Gastroesophageal sphincter (tissue), 4 donors: ENCODE measurements around the gene SPOCK3. TPM values are rescaled to one million over a fixed set of nuclear protein-coding genes. Genes with fewer than 3 reads are reported as not detected.
"Not testable (repeated sequence)": the region's sequence is repeated elsewhere in the genome, so short reads cannot be mapped to it uniquely, and the experiment has no call there.

ENCODE experiments used
- ATAC-seq: fragments of 150-250 bp; one replicate; pipeline ENCODE4 v1.9.1; 2016; ENCODE audit warnings: mild to moderate bottlenecking, moderate library complexity
- H3K27ac ChIP-seq, 4 donors: fragments of 200-600 bp; sonication (generic) in 3 of 4; 1 replicate in 3 of 4; 2 replicates in 1 of 4; pipeline ENCODE4 v1.5.1; 2016 to 2019
- H3K27me3 ChIP-seq: fragments of 200-600 bp; sonication (generic); one replicate; pipeline ENCODE4 v1.5.1; 2019
- H3K36me3 ChIP-seq, 2 donors: fragments of 200-600 bp; sonication (generic); one replicate each; pipeline ENCODE4 v1.5.1; 2019; ENCODE audit warnings: control low read depth in 1 of 2
- H3K4me1 ChIP-seq, 3 donors: fragments of 200-600 bp; sonication (generic); 1 replicate in 2 of 3; 2 replicates in 1 of 3; pipeline ENCODE4 v1.5.1; 2016 to 2019; ENCODE audit warnings: control low read depth in 2 of 3
- H3K4me3 ChIP-seq, 2 donors: fragments of 200-600 bp; sonication (generic); one replicate each; pipeline ENCODE4 v1.5.1; 2019; ENCODE audit warnings: mild to moderate bottlenecking in 1 of 2, moderate library complexity in 1 of 2
- H3K9me3 ChIP-seq, 3 donors: fragments of 200-600 bp; sonication (generic); one replicate each; pipeline ENCODE4 v1.5.1; 2017 to 2019; ENCODE audit warnings: control low read depth in 2 of 3
- CTCF ChIP-seq, 4 experiments: fragments of 200-600 bp in 2 of 4; fragments of 450-650 bp in 2 of 4; sonication (generic) in 1 of 4; IDR thresholded peaks; one replicate each; pipeline ENCODE4 v1.5.1; 2017 to 2019; ENCODE audit warnings: antibody characterized with exemption in 4 of 4, mild to moderate bottlenecking in 2 of 4, moderate library complexity in 2 of 4
- EP300 ChIP-seq: sonication (generic); formaldehyde crosslinking; IDR thresholded peaks from one replicate; pipeline ENCODE4 v1.6.1; 2017; ENCODE audit warnings: antibody characterized with exemption, mild to moderate bottlenecking
- POLR2A ChIP-seq, 2 donors: fragments of 450-650 bp; IDR thresholded peaks; one replicate each; pipeline ENCODE4 v1.6.1; 2017; ENCODE audit warnings: antibody characterized with exemption in 2 of 2, mild to moderate bottlenecking in 2 of 2, moderate library complexity in 1 of 2
- POLR2AphosphoS5 ChIP-seq: sonication (generic); formaldehyde crosslinking; IDR thresholded peaks from one replicate; pipeline ENCODE4 v1.6.1; 2017; ENCODE audit warnings: antibody characterized with exemption
- WGBS, 2 donors: methylation state at CpG; one replicate each; pipeline ENCODE4 v1.1.5; 2018; ENCODE audit warnings: low coverage in 1 of 2; 5-methylcytosine and 5-hydroxymethylcytosine counted together
- total RNA-seq, 4 donors: library from RNA; depleted of rRNA; stranded (reverse); fragments of >200 nt; gene quantifications; one replicate each; pipeline ENCODE4 v1.1.0, GENCODE V29; 2016

Gene SPOCK3
- total RNA-seq, 4 donors from 2014 or later, result 0.57 to 7.8 (median 3.0) TPM

- Histone ChIP-seq H3K27me3 (no peaks in the 10 kb centered on the region), H3K27ac (no peak overlapping the region), H3K4me1 (no peaks in the 10 kb centered on the region), H3K9me3 (peaks cover 0 to 9% (median 0%) of the 10 kb centered on the region in 3 donors), H3K4me3 (no peak overlapping the region), H3K36me3 (no peaks in the 10 kb centered on the region)
- TF ChIP-seq EP300 (no peak), POLR2A (IDR thresholded peaks at IDR 0.05) (no peak), CTCF (IDR thresholded peaks at IDR 0.05) (no peak), POLR2AphosphoS5 (no peak)
- ATAC-seq, result no peak
- 80 to 83% methylated on average over 1 of the region's 1 CpG for WGBS, 2 donors
Measured at GRCh38 chr4:166741742-166742141, 492.6 kb downstream of the SPOCK3 start.

DNA sequence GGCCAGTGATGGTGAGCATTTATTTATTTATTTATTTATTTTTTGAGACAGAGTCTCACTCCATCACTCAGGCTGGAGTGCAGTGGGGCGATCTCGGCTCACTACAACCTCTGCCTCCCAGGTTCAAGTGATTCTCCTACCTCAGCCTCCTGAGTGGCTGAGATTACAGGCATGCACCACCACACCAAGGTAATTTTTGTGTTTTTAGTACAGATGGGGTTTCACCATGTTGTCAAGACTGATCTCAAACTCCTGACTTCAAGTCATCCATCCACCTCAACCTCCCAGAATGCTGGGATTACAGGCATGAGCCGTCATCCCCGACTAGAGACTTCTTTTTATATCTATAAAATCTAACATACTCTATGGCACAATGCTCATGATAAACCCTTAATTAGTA is 495.1 kb downstream of the SPOCK3 start:
- H3K4me1 ChIP-seq, H3K36me3 ChIP-seq, H3K9me3 ChIP-seq, H3K27me3 ChIP-seq, ATAC-seq, H3K27ac ChIP-seq, H3K4me3 ChIP-seq: not testable (repeated sequence)
- 93 to 95% methylated on average over 4 of the region's 4 CpGs for WGBS, 2 donors

DNA sequence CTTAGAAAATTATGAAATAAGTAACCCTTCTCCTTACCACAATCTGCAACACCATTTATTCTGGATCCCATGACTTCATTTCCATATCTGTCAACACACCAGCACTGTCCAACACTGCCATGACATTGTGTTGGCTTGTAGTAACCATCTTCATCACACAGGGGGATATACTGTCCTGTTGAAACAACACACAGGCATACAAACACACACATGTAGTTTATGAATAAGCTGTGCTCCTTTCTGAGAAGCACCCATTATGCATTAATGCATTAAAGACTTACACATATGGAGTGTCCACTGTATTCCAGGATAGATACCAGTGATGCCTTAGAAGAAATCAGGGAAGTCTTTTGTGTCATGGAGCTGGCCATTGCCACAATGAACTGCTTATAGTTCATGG is 496.9 kb downstream of the SPOCK3 start:
- H3K4me3 ChIP-seq, result no peak overlapping the region
- ATAC-seq, result no peak
- no peaks in the 10 kb centered on the region for H3K4me1 ChIP-seq
- H3K27me3 ChIP-seq, result no peaks in the 10 kb centered on the region
- TF ChIP-seq POLR2A (IDR thresholded peaks at IDR 0.05), result no peak
- no peak for TF ChIP-seq EP300
- TF ChIP-seq POLR2AphosphoS5, result no peak
- TF ChIP-seq CTCF (IDR thresholded peaks at IDR 0.05), result no peak
- no peak overlapping the region for H3K27ac ChIP-seq
- no peaks in the 10 kb centered on the region for H3K36me3 ChIP-seq
- no peaks in the 10 kb centered on the region for H3K9me3 ChIP-seq

DNA sequence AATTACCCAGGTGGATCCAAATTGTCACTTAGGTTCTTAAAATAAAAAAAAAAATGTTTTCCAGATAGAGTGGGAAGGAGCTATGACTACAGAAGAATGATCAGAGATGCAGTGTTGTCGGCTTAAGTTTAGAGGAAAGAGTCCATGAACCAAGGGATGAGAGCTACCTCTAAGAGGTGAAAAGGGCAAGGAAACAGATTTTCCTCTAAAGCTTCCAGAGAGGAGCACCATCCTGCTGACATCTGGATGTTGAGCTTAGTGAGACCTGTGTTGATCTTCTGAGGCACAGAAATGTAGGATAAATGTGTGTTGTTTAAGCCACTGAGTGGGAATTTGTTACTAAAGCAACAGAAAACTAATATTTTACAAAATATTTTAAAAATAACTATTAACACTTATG is 498.7 kb downstream of the SPOCK3 start:
- H3K4me3 ChIP-seq, result no peak overlapping the region
- H3K4me1 ChIP-seq, result no peaks in the 10 kb centered on the region
- 57 to 65% methylated on average over 1 of the region's 1 CpG for WGBS, 2 donors
- no peaks in the 10 kb centered on the region for H3K27me3 ChIP-seq
- no peak for TF ChIP-seq POLR2A (IDR thresholded peaks at IDR 0.05)
- no peak for TF ChIP-seq CTCF (IDR thresholded peaks at IDR 0.05)
- no peak for TF ChIP-seq EP300
- TF ChIP-seq POLR2AphosphoS5, result no peak
- no peak for ATAC-seq
- H3K9me3 ChIP-seq, result no peaks in the 10 kb centered on the region
- H3K36me3 ChIP-seq, result no peaks in the 10 kb centered on the region
- H3K27ac ChIP-seq, result no peak overlapping the region

DNA sequence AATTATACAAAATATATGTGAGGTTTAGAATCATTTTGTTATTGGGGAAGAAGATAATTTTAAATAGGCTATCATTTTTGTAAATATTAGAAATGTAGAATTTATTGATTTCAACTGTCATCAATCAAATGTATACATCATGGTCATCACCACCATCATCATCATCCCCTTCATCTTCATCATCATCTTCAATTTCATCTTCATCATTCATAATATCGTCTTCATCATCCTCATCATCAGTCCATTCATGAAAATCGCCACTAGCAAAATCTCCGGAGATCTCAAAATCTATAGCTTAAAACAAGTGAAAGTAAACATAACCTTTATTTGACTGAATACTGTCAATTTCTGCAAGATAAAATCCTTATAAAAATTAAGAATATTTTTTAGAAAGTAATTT is 499.5 kb downstream of the SPOCK3 start:
- no peak overlapping the region for H3K4me3 ChIP-seq
- 90% methylated on average over 3 of the region's 3 CpGs for WGBS, 2 donors
- ATAC-seq, result no peak
- no peaks in the 10 kb centered on the region for H3K27me3 ChIP-seq
- no peaks in the 10 kb centered on the region for H3K9me3 ChIP-seq
- no peaks in the 10 kb centered on the region for H3K36me3 ChIP-seq
- H3K4me1 ChIP-seq, result no peaks in the 10 kb centered on the region
- TF ChIP-seq CTCF (IDR thresholded peaks at IDR 0.05) (no peak), POLR2AphosphoS5 (no peak), POLR2A (IDR thresholded peaks at IDR 0.05) (no peak), EP300 (no peak)
- no peak overlapping the region for H3K27ac ChIP-seq

DNA sequence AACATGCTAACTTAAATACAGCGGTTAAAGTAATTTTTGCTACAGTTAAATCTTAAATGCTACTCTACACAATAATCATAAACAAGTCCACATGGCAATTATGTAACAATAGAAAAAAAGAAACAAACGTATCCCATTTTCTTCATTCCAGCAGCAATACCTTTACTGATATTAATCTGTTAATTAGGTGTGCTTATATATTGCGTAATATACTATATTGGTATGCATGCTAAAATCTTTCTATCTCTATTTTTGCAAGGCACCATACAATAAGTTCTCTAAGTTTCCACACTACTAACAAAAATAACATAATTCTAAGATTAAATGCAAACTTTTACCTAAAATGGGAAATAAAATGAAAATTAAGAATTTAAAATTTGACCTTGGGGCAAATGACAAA is 500.6 kb downstream of the SPOCK3 start:
- no peak for TF ChIP-seq EP300
- no peak for TF ChIP-seq CTCF (IDR thresholded peaks at IDR 0.05)
- no peak for TF ChIP-seq POLR2AphosphoS5
- no peak for TF ChIP-seq POLR2A (IDR thresholded peaks at IDR 0.05)
- H3K27ac ChIP-seq, result no peak overlapping the region
- ATAC-seq, result no peak
- no peaks in the 10 kb centered on the region for H3K4me1 ChIP-seq
- no peaks in the 10 kb centered on the region for H3K9me3 ChIP-seq
- 54 to 92% methylated on average over 3 of the region's 3 CpGs for WGBS, 2 donors
- H3K4me3 ChIP-seq, result no peak overlapping the region
- no peaks in the 10 kb centered on the region for H3K36me3 ChIP-seq
- H3K27me3 ChIP-seq, result no peaks in the 10 kb centered on the region
